OCI-LY3 (cell line): ENCODE results near the gene ACTG2.

Experiments used
- H2AFZ ChIP-seq: fragments of 200-600, 300-600 bp; shearing (Covaris generic); 2 replicates; pipeline ENCODE4 v1.6.0; 2014; ENCODE audit warnings: antibody characterized with exemption, low read depth, low read length
- H3K27ac ChIP-seq: fragments of 200-600, 300-600 bp; sonication (generic); 2 replicates; pipeline ENCODE4 v1.5.1; 2014; ENCODE audit warnings: mild to moderate bottlenecking, low read length, moderate library complexity, mixed read lengths
- H3K27me3 ChIP-seq: fragments of 200-600, 300-600 bp; sonication (generic); 2 replicates; pipeline ENCODE4 v1.6.1; 2014; ENCODE audit warnings: low read depth, low read length, mixed read lengths
- H3K36me3 ChIP-seq: fragments of 200-600, 300-600 bp; sonication (generic); replicated peaks from 2 replicates; pipeline ENCODE3; 2014; ENCODE audit warnings: low read depth, low read length, mixed read lengths
- H3K4me1 ChIP-seq: fragments of 300-600, 200-600 bp; sonication (generic); 2 replicates; pipeline ENCODE4 v1.6.1; 2014; ENCODE audit warnings: low read length, mixed read lengths
- H3K4me2 ChIP-seq: fragments of 200-600, 300-600 bp; sonication (generic); 2 replicates; pipeline ENCODE4 v1.6.1; 2014; ENCODE audit warnings: low read length, mixed read lengths
- H3K4me3 ChIP-seq: fragments of 300-600, 200-600 bp; sonication (generic); 2 replicates; pipeline ENCODE4 v1.5.1; 2014; ENCODE audit warnings: antibody characterized with exemption, mild to moderate bottlenecking, low read length, moderate library complexity
- H3K79me2 ChIP-seq: fragments of 300-600, 200-600 bp; shearing (Covaris generic); 2 replicates; pipeline ENCODE4 v1.6.1; 2014; ENCODE audit warnings: mild to moderate bottlenecking, low read length, mixed read lengths
- H3K9ac ChIP-seq: fragments of 300-600, 200-600 bp; shearing (Covaris generic); 2 replicates; pipeline ENCODE4 v1.6.0; 2014; ENCODE audit warnings: mild to moderate bottlenecking, low read length, moderate library complexity
- H3K9me3 ChIP-seq: fragments of 200-600, 300-600 bp; shearing (Covaris generic); 2 replicates; pipeline ENCODE4 v1.6.1; 2014; ENCODE audit warnings: low read length, mixed read lengths; ENCODE audit not compliant: insufficient read depth
- H4K20me1 ChIP-seq: fragments of 200-600, 300-600 bp; sonication (generic); 2 replicates; pipeline ENCODE4 v1.6.1; 2016; ENCODE audit warnings: low read length, mixed read lengths; ENCODE audit not compliant: insufficient read depth
- CTCF ChIP-seq: fragments of 200-600, 300-600 bp; sonication (generic); IDR thresholded peaks from 2 replicates; pipeline ENCODE4 v1.5.1; 2014; ENCODE audit warnings: antibody characterized with exemption, low read length, low read depth
- EZH2phosphoT487 ChIP-seq: fragments of 200-600 bp; shearing (Covaris generic); IDR thresholded peaks from 2 replicates; pipeline ENCODE4 v1.6.1; 2018; ENCODE audit warnings: antibody characterized with exemption, mixed run types, low read depth

The ACTG2 gene

GRCh38 chr2:73915437-73915993 is 22.7 kb downstream of the ACTG2 start:
- H3K4me2 ChIP-seq: no peak overlapping the region
- no peaks in the 10 kb centered on the region for H4K20me1 ChIP-seq
- H3K27me3 ChIP-seq: no peaks in the 10 kb centered on the region
- no peaks in the 10 kb centered on the region for H3K79me2 ChIP-seq
- H3K9me3 ChIP-seq: no peaks in the 10 kb centered on the region
- H3K4me1 ChIP-seq: no peaks in the 10 kb centered on the region
- TF ChIP-seq CTCF: no peak
- TF ChIP-seq EZH2phosphoT487: no peak
- H3K4me3 ChIP-seq: no peak overlapping the region
- H3K9ac ChIP-seq: no peak overlapping the region
- no peak overlapping the region for H2AFZ ChIP-seq
- no peak overlapping the region for H3K27ac ChIP-seq
- peaks cover 66% of the 10 kb centered on the region for H3K36me3 ChIP-seq

- Histone ChIP-seq H2AFZ (no peak overlapping the region), H4K20me1 (no peaks in the 10 kb centered on the region), H3K4me3 (no peak overlapping the region), H3K9me3 (no peaks in the 10 kb centered on the region), H3K36me3 (peaks cover 68% of the 10 kb centered on the region), H3K9ac (no peak overlapping the region), H3K4me1 (no peaks in the 10 kb centered on the region), H3K79me2 (no peaks in the 10 kb centered on the region), H3K27ac (no peak overlapping the region), H3K27me3 (no peaks in the 10 kb centered on the region), H3K4me2 (no peak overlapping the region)
- TF ChIP-seq EZH2phosphoT487: no peak
- no peak for TF ChIP-seq CTCF
Measured at GRCh38 chr2:73916666-73917065, 23.9 kb downstream of the ACTG2 start.

- Histone ChIP-seq H3K4me1 (no peaks in the 10 kb centered on the region), H3K4me3 (no peak overlapping the region), H2AFZ (no peak overlapping the region), H3K27me3 (no peaks in the 10 kb centered on the region), H3K9me3 (no peaks in the 10 kb centered on the region), H3K4me2 (no peak overlapping the region), H3K36me3 (peaks cover 63% of the 10 kb centered on the region), H4K20me1 (no peaks in the 10 kb centered on the region), H3K79me2 (no peaks in the 10 kb centered on the region), H3K27ac (no peak overlapping the region), H3K9ac (no peak overlapping the region)
- TF ChIP-seq CTCF (no peak), EZH2phosphoT487 (no peak)
Measured at GRCh38 chr2:73917296-73917695, 24.5 kb downstream of the ACTG2 start.

GRCh38 chr2:73917696-73918207 is 24.9 kb downstream of the ACTG2 start:
- no peak overlapping the region for H3K9ac ChIP-seq
- H3K79me2 ChIP-seq: no peaks in the 10 kb centered on the region
- TF ChIP-seq CTCF: no peak
- no peak for TF ChIP-seq EZH2phosphoT487
- H3K4me3 ChIP-seq: no peak overlapping the region
- no peaks in the 10 kb centered on the region for H3K9me3 ChIP-seq
- no peak overlapping the region for H3K4me2 ChIP-seq
- no peak overlapping the region for H3K27ac ChIP-seq
- H3K36me3 ChIP-seq: peaks cover 59% of the 10 kb centered on the region
- no peak overlapping the region for H2AFZ ChIP-seq
- no peaks in the 10 kb centered on the region for H4K20me1 ChIP-seq
- no peaks in the 10 kb centered on the region for H3K4me1 ChIP-seq
- no peaks in the 10 kb centered on the region for H3K27me3 ChIP-seq
